ENCODE measurements around the gene PPP1R27. TPM values are rescaled to one million over a fixed set of nuclear protein-coding genes. Genes with fewer than 3 reads are reported as not detected.

The PPP1R27 gene, protein sequence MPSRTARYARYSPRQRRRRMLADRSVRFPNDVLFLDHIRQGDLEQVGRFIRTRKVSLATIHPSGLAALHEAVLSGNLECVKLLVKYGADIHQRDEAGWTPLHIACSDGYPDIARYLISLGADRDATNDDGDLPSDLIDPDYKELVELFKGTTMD
- not detected for total RNA-seq
- long read RNA-seq, result 0 reads

DNA sequence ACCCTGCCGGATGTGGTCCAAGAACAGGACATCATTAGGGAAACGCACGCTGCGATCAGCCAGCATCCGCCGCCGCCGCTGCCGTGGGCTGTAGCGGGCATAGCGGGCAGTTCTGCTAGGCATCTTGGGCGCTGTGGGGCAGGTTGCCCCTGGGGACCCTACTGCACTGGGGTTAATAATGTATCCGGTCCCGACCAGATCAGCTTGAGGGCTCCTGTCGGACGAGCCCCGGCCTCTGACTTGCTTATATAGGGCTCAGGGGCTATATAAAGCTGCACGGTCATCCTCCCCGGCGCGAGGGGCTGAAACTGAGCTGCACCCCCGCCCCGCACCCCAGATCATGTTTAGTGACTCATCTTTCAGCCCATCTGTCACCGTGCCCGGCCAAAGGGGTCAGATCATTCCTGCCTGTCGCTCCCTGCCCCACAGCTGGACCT, at the start of gene PPP1R27:
PPP1R27 (minus strand) TSS at position 220 of the 437 bp plus-strand sequence; CDS start at position 123, 97 bp downstream.
- intact Hi-C loops (cut with DNase I), result no loop called here
- no peak for DNase-seq (ENCODE audit: missing footprints)
- ATAC-seq, result no peak

GRCh38 chr17:81884520-81884919, 49.7 kb upstream of the PPP1R27 start:
- ATAC-seq, result no peak
- intact Hi-C loops (cut with DNase I), result no loop called here
- DNase-seq (ENCODE audit: missing footprints), result no peak

- DNase-seq (ENCODE audit: missing footprints), result no peak
- ATAC-seq, result no peak
- intact Hi-C loops (cut with DNase I), result no loop called here
Observed at GRCh38 chr17:81879121-81879520, 44.3 kb upstream of the PPP1R27 start.

- ATAC-seq (no peak), DNase-seq (ENCODE audit: missing footprints) (no peak)
- intact Hi-C loops (cut with DNase I), result no loop called here
Observed at GRCh38 chr17:81878294-81878693, 43.4 kb upstream of the PPP1R27 start.

GRCh38 chr17:81877569-81877968, 42.7 kb upstream of the PPP1R27 start:
- ATAC-seq (no peak), DNase-seq (ENCODE audit: missing footprints) (no peak)
- intact Hi-C loops (cut with DNase I), result no loop called here

- intact Hi-C loops (cut with DNase I), result no loop called here
- DNase-seq (ENCODE audit: missing footprints) (peak; percentile 97), ATAC-seq (peak; percentile 44)
Observed at GRCh38 chr17:81871387-81872230, 36.8 kb upstream of the PPP1R27 start.

DNA sequence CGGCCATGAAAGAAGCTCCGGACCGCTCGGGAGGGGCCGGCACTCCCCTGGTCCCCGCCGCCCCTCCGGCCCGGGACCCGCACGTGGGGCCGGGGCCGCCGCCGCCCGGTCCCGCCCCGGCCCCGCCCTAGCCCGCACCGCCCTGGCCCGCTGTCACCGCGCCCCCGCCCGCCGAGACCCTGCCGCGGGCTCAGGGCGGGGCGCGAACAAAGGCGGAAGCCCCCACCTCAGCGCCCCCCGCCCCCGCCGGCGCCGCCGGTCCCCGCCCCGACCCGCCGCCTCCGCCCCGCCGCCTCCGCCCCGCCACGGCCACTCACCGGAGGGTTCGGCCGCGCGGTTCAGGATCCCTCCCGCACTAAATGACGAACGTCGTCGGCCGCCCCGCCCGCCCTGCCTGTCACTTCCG, 36.1 kb upstream of the PPP1R27 start, which contains the start of gene ARHGDIA:
ARHGDIA (minus strand) TSS at position 357 of the 406 bp plus-strand sequence. CDS start 1,407 bp downstream, outside the sequence.
- intact Hi-C loops (cut with DNase I), result no loop called here

DNA sequence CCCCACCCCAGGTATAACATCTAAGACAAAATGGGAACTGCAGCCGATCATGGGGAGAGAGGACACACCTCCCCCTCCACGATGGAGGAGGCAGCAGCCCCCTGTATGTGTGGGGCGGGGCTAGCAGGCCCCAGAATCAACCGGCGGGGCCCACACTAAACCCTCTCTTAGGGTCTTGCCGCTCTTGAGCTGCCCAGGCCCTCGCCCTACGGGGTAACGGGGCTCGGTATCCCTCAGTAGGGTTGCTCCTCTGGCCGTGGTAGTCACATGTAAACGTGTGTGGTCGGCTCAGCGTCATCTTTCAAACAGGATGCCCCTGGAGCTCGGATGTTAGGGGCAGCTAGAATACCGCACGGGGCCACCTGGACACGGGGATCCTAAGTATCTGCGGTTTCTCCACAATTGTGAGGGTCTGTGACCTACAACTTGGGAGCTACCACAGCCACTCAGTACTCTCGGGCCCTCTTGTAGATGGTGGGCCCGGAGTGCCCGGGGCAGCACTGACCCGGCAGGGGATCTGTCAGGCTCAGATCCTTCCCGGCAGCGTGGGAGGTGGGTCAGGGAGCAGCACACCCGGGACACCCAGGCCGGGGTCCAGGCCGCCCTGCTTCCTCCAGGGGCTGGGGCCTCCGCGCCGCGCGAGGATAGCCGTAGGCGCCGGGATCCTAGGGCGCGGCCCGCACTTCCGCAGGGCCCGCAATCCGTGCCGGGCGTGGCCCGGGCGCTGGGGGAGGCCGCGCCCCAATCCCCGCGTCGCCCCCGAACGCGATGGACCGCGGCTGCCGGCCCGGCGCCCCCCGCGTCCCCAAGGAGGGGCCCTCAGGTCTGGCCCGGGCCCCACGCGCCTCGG, 35.5 kb upstream of the PPP1R27 start:
- intact Hi-C loops (cut with DNase I), result no loop called here
- ATAC-seq, result no peak
- DNase-seq (ENCODE audit: missing footprints), result peak; percentile 79

More for the DNA sequence above, 36.1 kb upstream of the PPP1R27 start, which contains the start of gene ARHGDIA:
- DNase-seq (ENCODE audit: missing footprints), result no peak
- peak; percentile 73 for ATAC-seq

DNA sequence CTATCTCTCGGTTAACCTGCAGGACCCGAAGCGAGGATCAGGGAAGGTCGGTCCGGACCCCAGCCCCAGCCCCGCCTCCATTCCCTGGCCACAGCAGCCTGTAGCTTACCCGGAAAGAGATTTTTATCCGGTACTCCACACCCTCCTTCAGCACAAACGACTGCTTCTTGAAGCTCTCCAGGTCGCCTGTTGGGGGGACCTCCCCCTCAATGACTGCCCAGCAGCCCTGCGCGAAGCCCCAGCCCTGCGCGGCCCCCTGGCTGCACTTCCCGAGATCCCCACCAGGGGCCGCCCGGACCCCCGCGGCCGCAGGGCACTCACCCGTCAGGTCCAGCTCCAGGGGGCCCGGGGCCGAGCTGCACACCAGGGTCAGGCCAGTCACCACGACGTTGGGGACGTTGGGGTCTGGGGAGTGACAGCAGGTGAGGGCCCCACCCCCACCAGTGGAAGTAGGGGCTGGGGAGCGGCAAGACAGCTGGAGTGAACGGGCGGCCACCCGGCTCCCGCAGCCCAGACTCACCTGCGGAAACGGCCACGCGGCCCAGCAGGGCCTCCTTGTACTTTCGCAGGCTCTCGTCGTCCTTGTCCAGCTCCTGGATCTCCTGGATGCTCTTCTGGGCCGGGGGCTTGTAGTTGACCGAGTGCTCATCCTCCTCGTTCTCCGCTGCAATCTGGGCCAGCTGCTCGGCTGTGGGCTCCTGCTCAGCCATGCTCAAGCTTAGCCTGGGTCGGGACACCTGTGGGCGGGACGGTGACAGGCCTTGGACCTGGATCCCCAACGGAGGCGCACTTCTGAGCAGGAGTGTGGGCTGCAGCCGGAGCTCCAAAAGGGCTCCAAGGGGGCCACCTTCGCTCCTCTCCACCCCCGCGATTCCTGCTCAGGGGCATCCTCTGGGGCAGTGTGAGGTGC, 34.6 kb upstream of the PPP1R27 start:
- ATAC-seq (peak; percentile 21), DNase-seq (ENCODE audit: missing footprints) (peak; percentile 85)
- intact Hi-C loops (cut with DNase I), result no loop called here

DNA sequence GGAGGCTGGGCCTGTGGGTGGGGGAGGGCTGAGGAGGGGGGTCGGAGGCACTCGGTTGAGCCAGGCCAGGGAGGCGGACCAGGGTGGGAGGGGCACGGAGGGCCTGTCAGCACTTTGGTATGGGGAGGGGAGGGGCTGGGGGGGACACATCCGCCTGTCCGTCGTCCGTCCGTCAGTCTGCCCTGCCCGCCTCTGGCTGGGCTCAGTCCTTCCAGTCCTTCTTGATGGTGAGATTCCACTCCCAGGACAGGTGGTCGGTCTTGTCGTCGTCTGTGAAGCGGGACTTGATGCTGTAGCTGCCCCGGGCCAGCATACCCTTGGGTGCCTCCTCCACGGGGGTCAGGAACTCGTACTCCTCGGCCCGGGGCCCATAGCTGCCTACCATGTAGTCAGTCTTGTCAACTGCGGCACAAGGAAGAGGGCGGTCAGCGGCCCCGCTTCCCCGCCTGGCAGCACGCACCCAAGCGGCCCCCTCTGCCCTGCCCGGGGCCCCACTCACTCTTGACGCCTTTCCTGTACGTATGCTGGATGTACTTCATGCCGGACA, 33.9 kb upstream of the PPP1R27 start:
- intact Hi-C loops (cut with DNase I), result no loop called here
- DNase-seq (ENCODE audit: missing footprints) (no peak), ATAC-seq (no peak)

DNA sequence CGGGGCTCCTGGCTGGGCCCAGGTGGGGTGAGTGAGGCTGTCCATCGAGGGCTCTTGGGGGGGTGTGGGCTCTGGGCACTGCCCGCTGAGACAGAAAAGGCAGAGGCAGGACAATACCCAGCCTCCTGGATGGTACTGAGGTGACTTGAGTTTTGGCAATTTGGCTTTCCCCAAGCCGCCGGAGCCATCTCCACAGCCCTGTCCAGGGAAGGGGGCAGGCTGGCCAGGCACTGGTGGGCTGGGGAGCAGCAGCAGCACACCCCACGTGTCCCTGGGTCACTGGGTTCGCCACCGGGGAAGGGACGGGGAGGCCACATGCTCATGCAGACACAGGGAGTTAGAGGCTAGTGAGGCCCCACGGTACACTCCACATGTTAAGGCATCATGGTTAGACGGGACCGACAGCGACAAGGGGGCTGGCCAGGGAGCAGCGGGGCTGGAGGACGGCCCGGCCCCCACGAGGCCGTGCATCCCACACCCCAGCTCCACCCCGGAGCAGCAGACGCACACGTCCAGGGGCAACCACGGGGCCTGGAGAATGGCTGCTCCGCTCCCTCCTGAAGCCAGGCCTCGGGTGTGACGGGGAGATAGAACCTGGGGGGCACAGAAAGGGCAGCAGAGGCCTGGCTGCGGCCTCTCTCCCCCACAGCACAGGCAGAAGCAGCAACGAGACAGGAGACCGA, 33.3 kb upstream of the PPP1R27 start:
- DNase-seq (ENCODE audit: missing footprints), result no peak
- ATAC-seq, result no peak

GRCh38 chr17:81867170-81867990, 32.5 kb upstream of the PPP1R27 start:
- ATAC-seq (no peak), DNase-seq (ENCODE audit: missing footprints) (no peak)
- intact Hi-C loops (cut with DNase I), result no loop called here

More for the DNA sequence above, 33.3 kb upstream of the PPP1R27 start:
- intact Hi-C loops (cut with DNase I), result no loop called here

- DNase-seq (ENCODE audit: missing footprints), result no peak
Observed at GRCh38 chr17:81866440-81867169, 31.8 kb upstream of the PPP1R27 start.

GRCh38 chr17:81865733-81866439, 31.0 kb upstream of the PPP1R27 start:
- DNase-seq (ENCODE audit: missing footprints) (no peak), ATAC-seq (no peak)
- intact Hi-C loops (cut with DNase I), result no loop called here

More at GRCh38 chr17:81866440-81867169, 31.8 kb upstream of the PPP1R27 start:
- no peak for ATAC-seq
- intact Hi-C loops (cut with DNase I), result no loop called here

- DNase-seq (ENCODE audit: missing footprints) (no peak), ATAC-seq (no peak)
- intact Hi-C loops (cut with DNase I), result no loop called here
Observed at GRCh38 chr17:81865358-81865732, 30.5 kb upstream of the PPP1R27 start.

Data from Right ventricle myocardium inferior (tissue), 1 donor.